NT2/D1 (cell line): Measurements from ENCODE around the gene SP2.

Experiments used
- DNase-seq: peaks from one replicate; pipeline ENCODE4 v3.0.0-alpha.2; 2011; ENCODE audit warnings: low read depth, low spot score
- H3K27me3 ChIP-seq: 2 replicates; pipeline ENCODE4 v1.6.0; 2011; ENCODE audit warnings: mild to moderate bottlenecking; ENCODE audit not compliant: insufficient read length, insufficient read depth
- H3K36me3 ChIP-seq: 2 replicates; pipeline ENCODE4 v1.6.1; 2011; ENCODE audit warnings: mild to moderate bottlenecking, low read length, mixed read lengths; ENCODE audit not compliant: insufficient read depth, insufficient read length
- H3K4me1 ChIP-seq: 2 replicates; pipeline ENCODE4 v1.5.1; 2011; ENCODE audit not compliant: insufficient read depth, insufficient read length
- H3K4me3 ChIP-seq: 2 replicates; pipeline ENCODE4 v1.5.1; 2011; ENCODE audit warnings: low read depth; ENCODE audit not compliant: insufficient read length
- H3K9ac ChIP-seq: 2 replicates; pipeline ENCODE4 v1.6.0; 2011; ENCODE audit warnings: low read depth; ENCODE audit not compliant: insufficient read length
- H3K9me3 ChIP-seq: 2 replicates; pipeline ENCODE4 v1.5.1; 2011; ENCODE audit warnings: mild to moderate bottlenecking, low read length; ENCODE audit not compliant: insufficient read depth
- SUZ12 ChIP-seq: IDR thresholded peaks from 2 replicates; pipeline ENCODE4 v1.6.1; 2011; ENCODE audit not compliant: insufficient read length, insufficient read depth; ENCODE audit errors: extremely low read depth
- YY1 ChIP-seq: IDR thresholded peaks from 2 replicates; pipeline ENCODE4 v1.6.1; 2011; ENCODE audit not compliant: insufficient read length, insufficient read depth
- ZNF274 ChIP-seq: IDR thresholded peaks from 2 replicates; pipeline ENCODE4 v1.6.1; 2011; ENCODE audit warnings: mild to moderate bottlenecking, low read depth, low read length

SP2 gene

GRCh38 chr17:47945080-47945479, 49.0 kb downstream of the SP2 start:
- H3K9ac ChIP-seq = no peak overlapping the region
- peaks cover 46% of the 10 kb centered on the region for H3K36me3 ChIP-seq
- no peak for TF ChIP-seq ZNF274
- no peak for TF ChIP-seq YY1
- no peak for TF ChIP-seq SUZ12
- peaks cover 13% of the 10 kb centered on the region for H3K4me1 ChIP-seq
- no peaks in the 10 kb centered on the region for H3K27me3 ChIP-seq
- no peak for DNase-seq
- no peak overlapping the region for H3K4me3 ChIP-seq
- peaks cover 6% of the 10 kb centered on the region; the same call in 1 of the 2 replicates for H3K9me3 ChIP-seq

DNA sequence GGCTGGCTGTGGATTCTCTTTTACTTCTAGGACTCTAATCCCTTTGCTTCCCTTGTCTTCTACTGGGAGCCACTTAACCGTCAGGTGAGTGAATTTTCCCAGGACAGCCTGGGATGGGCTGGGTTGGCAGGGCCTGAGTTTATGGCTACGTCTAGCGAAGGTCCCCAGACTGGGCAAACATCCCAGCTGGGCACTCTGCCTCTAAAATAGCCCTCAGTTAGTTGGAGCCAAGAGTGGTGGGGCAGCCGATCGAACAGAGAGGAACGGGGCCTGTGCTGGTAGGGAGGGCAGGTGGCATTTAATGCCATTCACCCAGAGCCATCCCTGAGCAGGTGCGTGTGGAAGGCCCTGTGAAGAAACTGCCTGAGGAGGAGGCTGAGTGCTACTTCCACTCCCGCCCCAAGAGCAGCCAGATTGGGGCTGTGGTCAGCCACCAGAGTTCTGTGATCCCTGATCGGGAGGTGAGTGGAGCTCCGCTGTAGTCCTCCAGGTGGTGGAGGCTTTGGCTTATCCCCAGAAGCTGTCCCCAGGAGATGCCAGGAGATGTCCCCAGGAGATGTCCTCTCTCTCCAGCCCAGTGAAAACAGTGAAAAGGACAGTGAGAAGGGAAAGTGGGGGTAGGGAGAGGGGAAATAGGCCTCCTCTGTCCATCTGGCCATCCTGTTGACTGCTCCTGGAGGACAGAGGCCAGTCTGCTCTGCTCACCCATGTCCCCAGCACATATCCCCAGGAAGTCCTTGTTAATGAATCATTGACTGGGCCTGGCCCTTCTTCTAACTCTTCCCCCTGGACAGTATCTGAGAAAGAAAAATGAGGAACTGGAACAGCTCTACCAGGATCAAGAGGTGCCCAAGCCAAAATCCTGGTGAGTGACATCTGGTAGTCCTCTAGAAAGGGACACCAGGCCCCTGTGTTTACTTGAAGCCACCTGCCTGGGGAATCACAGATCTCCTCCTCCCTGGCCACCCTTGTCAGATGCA, 49.8 kb downstream of the SP2 start:
- H3K36me3 ChIP-seq = peaks cover 46% of the 10 kb centered on the region
- H3K27me3 ChIP-seq = no peaks in the 10 kb centered on the region
- H3K4me3 ChIP-seq = no peak overlapping the region
- H3K9me3 ChIP-seq = peaks cover 4% of the 10 kb centered on the region; the same call in 1 of the 2 replicates
- no peak overlapping the region for H3K9ac ChIP-seq
- no peak for DNase-seq
- TF ChIP-seq ZNF274 = no peak
- no peak for TF ChIP-seq YY1
- no peak for TF ChIP-seq SUZ12
- H3K4me1 ChIP-seq = peaks cover 12% of the 10 kb centered on the region

DNA sequence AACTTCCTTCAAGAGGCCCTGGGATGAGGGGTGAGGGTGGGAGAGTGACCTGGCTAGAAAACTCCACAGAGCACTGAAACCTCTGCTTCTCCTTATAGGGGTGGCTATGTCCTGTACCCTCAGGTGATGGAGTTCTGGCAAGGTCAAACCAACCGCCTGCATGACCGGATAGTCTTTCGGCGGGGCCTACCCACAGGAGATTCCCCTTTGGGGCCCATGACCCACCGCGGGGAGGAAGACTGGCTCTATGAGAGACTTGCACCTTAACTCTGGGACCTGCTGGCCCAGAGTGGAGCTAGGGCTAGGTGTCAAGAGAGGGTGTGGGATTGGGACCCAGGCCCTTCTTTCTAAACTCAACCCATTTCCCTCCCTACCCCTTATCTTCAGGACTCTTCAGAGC, 50.5 kb downstream of the SP2 start:
- DNase-seq = no peak
- H3K9ac ChIP-seq = no peak overlapping the region
- H3K4me1 ChIP-seq = peaks cover 11% of the 10 kb centered on the region
- peaks cover 46% of the 10 kb centered on the region for H3K36me3 ChIP-seq
- no peak for TF ChIP-seq YY1
- no peak for TF ChIP-seq SUZ12
- no peak for TF ChIP-seq ZNF274
- no peaks in the 10 kb centered on the region for H3K9me3 ChIP-seq
- no peaks in the 10 kb centered on the region for H3K27me3 ChIP-seq
- H3K4me3 ChIP-seq = no peak overlapping the region

GRCh38 chr17:47946929-47947397, 50.9 kb downstream of the SP2 start:
- peaks cover 46% of the 10 kb centered on the region for H3K36me3 ChIP-seq
- no peaks in the 10 kb centered on the region for H3K9me3 ChIP-seq
- TF ChIP-seq SUZ12 = no peak
- no peak for TF ChIP-seq ZNF274
- no peak for TF ChIP-seq YY1
- peak; percentile 66 for DNase-seq
- H3K4me1 ChIP-seq = peaks cover 11% of the 10 kb centered on the region
- no peak overlapping the region for H3K4me3 ChIP-seq
- H3K27me3 ChIP-seq = no peaks in the 10 kb centered on the region
- no peak overlapping the region for H3K9ac ChIP-seq

- TF ChIP-seq ZNF274 = no peak
- TF ChIP-seq YY1 = no peak
- no peak for TF ChIP-seq SUZ12
- Histone ChIP-seq H3K27me3 (no peaks in the 10 kb centered on the region), H3K9ac (peak overlapping the region; percentile 12), H3K4me1 (peaks cover 11% of the 10 kb centered on the region), H3K9me3 (no peaks in the 10 kb centered on the region), H3K4me3 (no peak overlapping the region), H3K36me3 (peaks cover 42% of the 10 kb centered on the region)
- DNase-seq = no peak
These were observed 52.7 kb downstream of the SP2 start for GRCh38 chr17:47948706-47949196.

DNA sequence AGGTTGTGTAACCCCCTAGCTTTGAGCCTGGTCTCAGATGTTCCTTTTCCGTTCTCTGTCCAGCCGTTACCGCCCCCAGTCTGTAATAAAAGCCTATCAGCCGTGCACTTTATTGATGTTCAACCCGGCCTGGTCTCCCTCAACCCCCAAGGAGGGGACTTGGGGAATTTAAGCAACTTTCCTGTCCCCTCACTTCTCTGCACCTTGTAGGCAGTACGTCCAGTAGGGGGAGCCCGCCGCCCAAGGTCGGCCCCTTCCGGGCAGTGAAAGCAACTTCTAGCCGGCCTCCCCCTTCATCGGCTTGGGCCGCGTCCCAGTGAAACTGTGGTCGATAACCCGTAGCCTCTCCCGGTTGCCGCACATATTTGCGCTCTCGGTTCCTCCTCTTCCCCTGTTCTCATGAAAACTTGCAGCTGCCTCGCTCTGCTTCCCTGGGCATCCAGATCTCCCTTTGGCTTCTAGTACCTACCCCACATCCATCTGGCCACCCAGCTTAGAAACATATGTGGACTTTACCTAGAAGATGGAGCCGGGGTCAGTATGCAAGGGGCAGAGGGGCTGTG, 53.2 kb downstream of the SP2 start:
- H3K36me3 ChIP-seq = peaks cover 41% of the 10 kb centered on the region
- TF ChIP-seq SUZ12 (no peak), YY1 (no peak), ZNF274 (no peak)
- no peaks in the 10 kb centered on the region for H3K27me3 ChIP-seq
- DNase-seq = peak; percentile 70
- peaks cover 11% of the 10 kb centered on the region for H3K4me1 ChIP-seq
- no peaks in the 10 kb centered on the region for H3K9me3 ChIP-seq
- peak overlapping the region; percentile 59 for H3K9ac ChIP-seq
- no peak overlapping the region for H3K4me3 ChIP-seq

- Histone ChIP-seq H3K27me3 (no peaks in the 10 kb centered on the region), H3K9me3 (no peaks in the 10 kb centered on the region), H3K36me3 (peaks cover 34% of the 10 kb centered on the region), H3K4me1 (peaks cover 11% of the 10 kb centered on the region), H3K9ac (no peak overlapping the region), H3K4me3 (no peak overlapping the region)
- no peak for DNase-seq
- TF ChIP-seq SUZ12 (no peak), ZNF274 (no peak)
These were observed 53.9 kb downstream of the SP2 start for GRCh38 chr17:47949946-47950345.
